ENCODE measurements around the gene FRMPD2. TPM values are rescaled to one million over a fixed set of nuclear protein-coding genes. Genes with fewer than 3 reads are reported as not detected.

Gene FRMPD2
- total RNA-seq, 1 experiment from 2014 or later, result not detected

- no peak for TF ChIP-seq CTCF (IDR thresholded peaks at IDR 0.05; ENCODE audit: insufficient read depth in 1 of 2, low read depth in 1 of 2, low read length in 1 of 2, severe bottlenecking in 1 of 2, unreplicated experiment in 1 of 2)
- Histone ChIP-seq H3K36me3 (ENCODE audit: control insufficient read depth, insufficient read depth, low read length) (no peaks in the 10 kb centered on the region), H3K9me3 (no peaks in the 10 kb centered on the region), H3K27me3 (replicated peaks; ENCODE audit: control insufficient read depth, insufficient read depth, low read length) (no peaks in the 10 kb centered on the region; the same call in 1 of the 2 replicates), H3K4me1 (peaks cover 1% of the 10 kb centered on the region), H3K4me3 (ENCODE audit: low read depth, low read length) (no peak overlapping the region)
- no peak for DNase-seq
- no peaks in the 10 kb centered on the region for H3K36me3 Mint-ChIP-seq (ENCODE audit: insufficient read depth, unreplicated experiment)
- H3K4me1 Mint-ChIP-seq (ENCODE audit: low read depth, unreplicated experiment), result no peaks in the 10 kb centered on the region
- CTCF ChIA-PET, result no interaction called here
- intact Hi-C loops (cut with micrococcal nuclease; ENCODE audit: unreplicated experiment), result no loop called here
- peaks cover 11% of the 10 kb centered on the region for H3K27me3 Mint-ChIP-seq (ENCODE audit: insufficient read depth, unreplicated experiment)
- POLR2A ChIA-PET, result no interaction called here
- BruUV-seq (replicated peaks), result no TSS peak
- H3K27ac Mint-ChIP-seq (ENCODE audit: unreplicated experiment), result no peak overlapping the region
- H3K9me3 Mint-ChIP-seq (ENCODE audit: unreplicated experiment), result no peaks in the 10 kb centered on the region
- no peak overlapping the region for H3K4me3 Mint-ChIP-seq (ENCODE audit: unreplicated experiment)
These were observed 26.1 kb upstream of the FRMPD2 start for GRCh38 chr10:48300556-48300955.

GRCh38 chr10:48299692-48300091, 25.2 kb upstream of the FRMPD2 start:
- ChIA-PET POLR2A (no interaction called here), CTCF (no interaction called here)
- Histone ChIP-seq H3K27me3 (replicated peaks; ENCODE audit: control insufficient read depth, insufficient read depth, low read length) (no peaks in the 10 kb centered on the region; the same call in 1 of the 2 replicates), H3K4me3 (ENCODE audit: low read depth, low read length) (no peak overlapping the region), H3K4me1 (no peaks in the 10 kb centered on the region), H3K36me3 (ENCODE audit: control insufficient read depth, insufficient read depth, low read length) (no peaks in the 10 kb centered on the region), H3K9me3 (no peaks in the 10 kb centered on the region)
- H3K9me3 Mint-ChIP-seq (ENCODE audit: unreplicated experiment), result no peaks in the 10 kb centered on the region
- no TSS peak for BruUV-seq (replicated peaks)
- DNase-seq, result no peak
- H3K27ac Mint-ChIP-seq (ENCODE audit: unreplicated experiment), result no peak overlapping the region
- H3K4me1 Mint-ChIP-seq (ENCODE audit: low read depth, unreplicated experiment), result no peaks in the 10 kb centered on the region
- H3K27me3 Mint-ChIP-seq (ENCODE audit: insufficient read depth, unreplicated experiment), result peaks cover 8% of the 10 kb centered on the region
- intact Hi-C loops (cut with micrococcal nuclease; ENCODE audit: unreplicated experiment), result no loop called here
- no peak for TF ChIP-seq CTCF (IDR thresholded peaks at IDR 0.05; ENCODE audit: insufficient read depth in 1 of 2, low read depth in 1 of 2, low read length in 1 of 2, severe bottlenecking in 1 of 2, unreplicated experiment in 1 of 2)
- no peaks in the 10 kb centered on the region for H3K36me3 Mint-ChIP-seq (ENCODE audit: insufficient read depth, unreplicated experiment)
- H3K4me3 Mint-ChIP-seq (ENCODE audit: unreplicated experiment), result no peak overlapping the region

- CTCF ChIA-PET, result no interaction called here
- BruUV-seq (replicated peaks), result no TSS peak
- H3K27me3 ChIP-seq (replicated peaks; ENCODE audit: control insufficient read depth, insufficient read depth, low read length), result no peaks in the 10 kb centered on the region; the same call in 1 of the 2 replicates
These were observed 24.6 kb upstream of the FRMPD2 start for GRCh38 chr10:48299066-48299465.

More at GRCh38 chr10:48299066-48299465, 24.6 kb upstream of the FRMPD2 start:
- Mint-ChIP-seq H3K36me3 (ENCODE audit: insufficient read depth, unreplicated experiment) (no peaks in the 10 kb centered on the region), H3K9me3 (ENCODE audit: unreplicated experiment) (no peaks in the 10 kb centered on the region), H3K4me1 (ENCODE audit: low read depth, unreplicated experiment) (no peaks in the 10 kb centered on the region), H3K4me3 (ENCODE audit: unreplicated experiment) (no peak overlapping the region), H3K27me3 (ENCODE audit: insufficient read depth, unreplicated experiment) (peaks cover 5% of the 10 kb centered on the region), H3K27ac (ENCODE audit: unreplicated experiment) (no peak overlapping the region)
- Histone ChIP-seq H3K36me3 (ENCODE audit: control insufficient read depth, insufficient read depth, low read length) (no peaks in the 10 kb centered on the region), H3K4me3 (ENCODE audit: low read depth, low read length) (no peak overlapping the region), H3K4me1 (no peaks in the 10 kb centered on the region), H3K9me3 (no peaks in the 10 kb centered on the region)
- intact Hi-C loops (cut with micrococcal nuclease; ENCODE audit: unreplicated experiment), result no loop called here
- POLR2A ChIA-PET, result interaction anchor here (0.5 kb wide), 1 partner anchor 95 kb away, joined by 3 read pairs; no protein-coding TSS in a partner anchor
- TF ChIP-seq CTCF (IDR thresholded peaks at IDR 0.05; ENCODE audit: insufficient read depth in 1 of 2, low read depth in 1 of 2, low read length in 1 of 2, severe bottlenecking in 1 of 2, unreplicated experiment in 1 of 2), result no peak
- DNase-seq, result no peak

All from Caco-2 (cell line).